Heart right ventricle (tissue), 16 donors: ENCODE data around the gene PON1. TPM values are rescaled to one million over a fixed set of nuclear protein-coding genes. Genes with fewer than 3 reads are reported as not detected.

ENCODE experiments used
- ATAC-seq, 8 donors: fragments of 200-7000 bp; cut with Tn5 transposase; one replicate each; pipeline ENCODE4 v1.9.1; 2020; ENCODE audit warnings: mild to moderate bottlenecking in 8 of 8, moderate library complexity in 8 of 8, moderate number of reproducible peaks in 1 of 8
- DNase-seq, 2 donors: peaks; one replicate each; pipeline ENCODE4 v3.0.0-alpha.2; 2020
- H3K27ac ChIP-seq, 10 donors: fragments of 200-600 bp; sonication (generic) in 2 of 10; one replicate each; pipeline versions ENCODE4 v1.5.0 to v1.8.0; 2020 to 2022; ENCODE audit warnings: mild to moderate bottlenecking in 3 of 10
- H3K27me3 ChIP-seq, 7 donors: fragments of 200-600 bp; one replicate each; pipeline ENCODE4 v1.8.0; 2021 to 2022; ENCODE audit warnings: mild to moderate bottlenecking in 2 of 7
- H3K36me3 ChIP-seq, 9 donors: fragments of 200-600 bp; sonication (generic) in 1 of 9; one replicate each; pipeline versions ENCODE4 v1.5.0 to v1.8.0; 2020 to 2022; ENCODE audit warnings: mild to moderate bottlenecking in 2 of 9
- H3K4me1 ChIP-seq, 9 donors: fragments of 200-600 bp; sonication (generic) in 1 of 9; one replicate each; pipeline versions ENCODE4 v1.5.0 to v1.8.0; 2020 to 2022; ENCODE audit warnings: mild to moderate bottlenecking in 4 of 9
- H3K4me3 ChIP-seq, 10 donors: fragments of 200-600 bp; sonication (generic) in 2 of 10; one replicate each; pipeline versions ENCODE4 v1.5.0 to v1.8.0; 2020 to 2022; ENCODE audit warnings: mild to moderate bottlenecking in 7 of 10, moderate library complexity in 2 of 10
- H3K9me3 ChIP-seq, 11 donors: fragments of 200-600 bp in 10 of 11; sonication (generic) in 2 of 11; one replicate each; pipeline versions ENCODE4 v1.5.0 to v1.8.0; 2013 to 2022; ENCODE audit warnings: mild to moderate bottlenecking in 2 of 11, control low read depth in 1 of 11, moderate library complexity in 1 of 11
- CTCF ChIP-seq, 9 donors: fragments of 200-600 bp; sonication (generic) in 2 of 9; IDR thresholded peaks; one replicate each; pipeline versions ENCODE4 v1.5.0 to v1.8.0; 2021 to 2022; ENCODE audit warnings: antibody characterized with exemption in 9 of 9, mild to moderate bottlenecking in 5 of 9, moderate library complexity in 1 of 9
- WGBS, 2 donors: extraction: QIAGEN DNeasy Blood & Tissue Kit; methylation state at CpG; one replicate each; pipeline ENCODE4 v1.1.7; 2013; ENCODE audit warnings: inconsistent platforms in 1 of 2; 5-methylcytosine and 5-hydroxymethylcytosine counted together
- intact Hi-C, 10 donors: fragments of 100-400 bp; cut with DNase I; formaldehyde crosslinking; loops; one replicate each; pipeline versions ENCODE4 v1.11.1 to v1.14.2; 2022
- polyA plus RNA-seq, 2 donors: library from polyadenylated mRNA; stranded (reverse); fragments of 200-250 nt; gene quantifications; one replicate each; pipeline ENCODE4 v1.2.3, GENCODE V29; 2013
- total RNA-seq, 10 donors: library from RNA; stranded (reverse); fragmentation: NEBNext Ultra II Directional in 3 of 10; extraction: Animal tissue kit (Norgen Biotek cat#: 25700) in 3 of 10; gene quantifications; one replicate each; pipeline versions ENCODE4 v1.2.1 to v1.2.4, GENCODE V29; 2021 to 2023
- donor health status: Arrhythmogenic right ventricular cardiomyopathy.
- donor health status: ischemic (EF 13 %, LVEDD 7.1; RV severe dilation, severe dysfunction).
- donor health status: healthy with polysubstance abuse.
- donor health status: DM: no; HTN: yes; CAD: no.
- donor health status: DM: no; HTN: no; CAD: no.
- donor health status: ischemic (EF 25% LVEDD 6.9; RV normal size, moderate dysfunction).
- donor health status: ischemic (EF 25% LVEDD 5.7; RV mildly dilated, moderate dysfunction).
- donor health status: healthy.
- donor health status: DM: yes; HTN: yes; CAD: no.
- donor health status: Ischemic cardiomyopathy.
- donor health status: ischemic (EF 35%, LVEDD 5.7; RV mildly dilated, moderate dysfunction).
- donor health status: nonischemic (EF 11% LVEDD 7.7; RV severe dilation, severe dysfunction).
- donor health status: DM: yes; HTN: yes; CAD: no.
- donor health status: PGD.
- donor health status: ischemic (EF 29% LVEDD 5.4; RV normal size, mild dysfunction).
- donor health status: nonischemic (EF 23%, LVEDD 6.1; RV moderate dilation, normal function).

Gene PON1
- total and polyA plus RNA-seq, 12 donors: 0.07 to 0.09 TPM; not detected in 10

DNA sequence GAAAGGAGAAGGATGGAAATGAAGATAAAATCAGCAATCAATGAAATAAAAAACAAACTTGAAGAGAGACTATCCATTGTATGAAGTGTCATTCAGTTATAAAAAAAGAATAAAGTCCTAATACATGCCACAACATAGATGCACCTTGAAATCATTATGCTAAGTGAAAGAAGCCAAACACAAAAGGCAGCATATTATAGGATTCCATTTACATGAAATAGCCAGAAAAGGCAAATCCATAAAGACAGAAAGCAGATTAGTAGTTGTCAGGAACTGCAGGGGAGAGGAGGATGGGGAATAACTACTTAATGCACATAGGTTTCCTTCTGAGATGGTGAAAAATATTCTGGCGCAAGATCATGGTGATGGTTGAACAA, 6.6 kb upstream of the PON1 start:
- H3K4me1 ChIP-seq: peaks cover 0 to 9% (median 0%) of the 10 kb centered on the region in 9 donors
- WGBS, 2 donors: 97 to 98% methylated on average over 1 of the region's 1 CpG
- DNase-seq (no peak), ATAC-seq (no peak)
- H3K36me3 ChIP-seq: no peaks in the 10 kb centered on the region
- intact Hi-C loops: no loop called here
- peaks cover 0 to 4% (median 0%) of the 10 kb centered on the region in 11 donors for H3K9me3 ChIP-seq
- peak overlapping the region in 1 of 10 donors; percentile 22 for H3K27ac ChIP-seq
- H3K27me3 ChIP-seq: peaks cover 0 to 10% (median 0%) of the 10 kb centered on the region in 7 donors
- peak overlapping the region in 7 of 10 donors; percentile 0 to 46 (median 39) for H3K4me3 ChIP-seq
- TF ChIP-seq CTCF (IDR thresholded peaks at IDR 0.05): no peak

- 45 to 46% methylated on average over 4 of the region's 4 CpGs for WGBS, 2 donors
- Histone ChIP-seq H3K4me1 (peaks cover 0 to 9% (median 0%) of the 10 kb centered on the region in 9 donors), H3K27me3 (peaks cover 0 to 16% (median 4%) of the 10 kb centered on the region in 7 donors), H3K4me3 (peak overlapping the region in 7 of 10 donors; percentile 0 to 46 (median 39)), H3K9me3 (peaks cover 0 to 4% (median 0%) of the 10 kb centered on the region in 11 donors), H3K36me3 (no peaks in the 10 kb centered on the region), H3K27ac (peak overlapping the region in 1 of 10 donors; percentile 22)
- ATAC-seq (no peak), DNase-seq (no peak)
- TF ChIP-seq CTCF (IDR thresholded peaks at IDR 0.05): no peak
- intact Hi-C loops: no loop called here
These were observed 6.0 kb upstream of the PON1 start for GRCh38 chr7:95330204-95330960.

- Histone ChIP-seq H3K4me3 (no peak overlapping the region), H3K27me3 (peaks cover 0 to 42% (median 21%) of the 10 kb centered on the region in 7 donors), H3K36me3 (no peaks in the 10 kb centered on the region), H3K9me3 (no peaks in the 10 kb centered on the region), H3K27ac (no peak overlapping the region), H3K4me1 (peaks cover 0 to 9% (median 0%) of the 10 kb centered on the region in 9 donors)
- intact Hi-C loops: no loop called here
- ATAC-seq (no peak), DNase-seq (no peak)
- WGBS, 2 donors: 70 to 74% methylated on average over 3 of the region's 3 CpGs
- TF ChIP-seq CTCF (IDR thresholded peaks at IDR 0.05): no peak
These were observed 3.0 kb upstream of the PON1 start for GRCh38 chr7:95327356-95327755.

DNA sequence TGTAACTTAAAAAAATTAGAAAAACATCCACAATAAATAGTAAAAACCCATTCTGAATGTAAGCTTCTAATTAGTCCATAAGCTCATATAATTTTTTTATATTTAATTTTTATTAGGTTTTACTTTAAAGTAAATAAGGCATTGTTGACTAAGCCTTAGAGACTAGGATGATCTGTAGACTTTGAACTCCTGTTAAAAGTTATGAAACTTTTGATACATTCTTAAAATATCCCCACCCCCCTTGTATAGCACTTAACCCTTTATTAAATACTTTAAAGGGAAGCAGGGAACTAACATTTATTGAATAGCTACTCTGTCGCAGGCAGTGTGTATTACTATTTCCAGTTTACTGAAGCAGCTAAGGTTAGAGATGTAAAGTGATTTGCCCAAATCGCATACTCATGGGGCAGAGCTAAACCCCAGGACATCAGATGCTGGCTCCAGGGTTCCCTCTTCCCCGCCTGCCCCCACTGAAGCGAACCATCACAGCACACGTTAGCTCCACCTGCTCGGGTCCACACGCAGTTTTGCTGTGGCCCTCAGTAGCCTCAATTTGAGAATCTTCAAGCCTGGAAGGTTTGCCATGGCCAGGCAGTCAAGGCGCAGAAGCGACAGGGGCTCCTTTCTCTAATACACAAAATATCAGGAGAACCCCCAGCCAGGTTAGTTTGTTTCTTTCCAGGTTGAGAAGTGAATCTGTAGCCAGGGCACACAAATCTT, 762 bp downstream of the PON1 start:
- H3K36me3 ChIP-seq: no peaks in the 10 kb centered on the region
- TF ChIP-seq CTCF (IDR thresholded peaks at IDR 0.05): no peak
- H3K4me1 ChIP-seq: no peaks in the 10 kb centered on the region
- ATAC-seq (no peak), DNase-seq (no peak)
- H3K4me3 ChIP-seq: no peak overlapping the region
- H3K9me3 ChIP-seq: no peaks in the 10 kb centered on the region
- WGBS, 2 donors: 79% methylated on average over 9 of the region's 9 CpGs
- H3K27ac ChIP-seq: no peak overlapping the region
- H3K27me3 ChIP-seq: peaks cover 0 to 42% (median 21%) of the 10 kb centered on the region in 7 donors
- intact Hi-C loops: no loop called here
